ENCODE data around the gene ALDOC. TPM values are rescaled to one million over a fixed set of nuclear protein-coding genes. Genes with fewer than 3 reads are reported as not detected.
"Not testable (repeated sequence)": the region's sequence is repeated elsewhere in the genome, so short reads cannot be mapped to it uniquely, and the experiment has no call there.

ALDOC gene
- total RNA-seq, 1 donor from 2014 or later: 38.6 TPM

- Mint-ChIP-seq H3K4me1 (peaks cover 5% of the 10 kb centered on the region), H3K9me3 (no peaks in the 10 kb centered on the region), H3K27me3 (ENCODE audit: insufficient read depth, low read depth) (peaks cover 5% of the 10 kb centered on the region), H3K4me3 (no peak overlapping the region), H3K27ac (peak overlapping the region; percentile 19), H3K36me3 (peaks cover 24% of the 10 kb centered on the region)
- DNase-seq (ENCODE audit: low spot score): peak; percentile 74
- peaks cover 16% of the 10 kb centered on the region for H3F3A ChIP-seq (ENCODE audit: low read depth)
- no peaks in the 10 kb centered on the region for H4K20me1 ChIP-seq (ENCODE audit: low read depth)
- H3K27me3 ChIP-seq: no peaks in the 10 kb centered on the region
- H3K36me3 ChIP-seq: peaks cover 19% of the 10 kb centered on the region
- no peak for TF ChIP-seq EZH2 (IDR thresholded peaks at IDR 0.05)
- peak; percentile 77 for TF ChIP-seq CTCF (IDR thresholded peaks at IDR 0.05)
- H3K27ac ChIP-seq: no peak overlapping the region
- H3K9me3 ChIP-seq (ENCODE audit: low read depth): no peaks in the 10 kb centered on the region
- no peak overlapping the region for H3K4me2 ChIP-seq
- no peak overlapping the region for H3K4me3 ChIP-seq
- H3K79me2 ChIP-seq (ENCODE audit: low read depth): no peaks in the 10 kb centered on the region
- no peaks in the 10 kb centered on the region for H3K4me1 ChIP-seq
- H2AFZ ChIP-seq (replicated peaks): no peak overlapping the region
- H3K9ac ChIP-seq: no peak overlapping the region
These were observed 36.5 kb upstream of the ALDOC start for GRCh38 chr17:28612936-28613872.

GRCh38 chr17:28612531-28612930 is 35.8 kb upstream of the ALDOC start:
- Histone ChIP-seq H3K4me3 (no peak overlapping the region), H3K36me3 (peaks cover 14% of the 10 kb centered on the region), H3K4me1 (no peaks in the 10 kb centered on the region), H3K9ac (no peak overlapping the region), H4K20me1 (ENCODE audit: low read depth) (no peaks in the 10 kb centered on the region), H3K4me2 (no peak overlapping the region), H2AFZ (replicated peaks) (no peak overlapping the region), H3K79me2 (ENCODE audit: low read depth) (no peaks in the 10 kb centered on the region), H3K27me3 (no peaks in the 10 kb centered on the region), H3K27ac (no peak overlapping the region), H3K9me3 (ENCODE audit: low read depth) (no peaks in the 10 kb centered on the region), H3F3A (ENCODE audit: low read depth) (peaks cover 16% of the 10 kb centered on the region)
- no peaks in the 10 kb centered on the region for H3K9me3 Mint-ChIP-seq
- H3K27ac Mint-ChIP-seq: peak overlapping the region; percentile 15
- TF ChIP-seq CTCF (IDR thresholded peaks at IDR 0.05) (no peak), EZH2 (IDR thresholded peaks at IDR 0.05) (no peak), EZH2phosphoT487 (IDR thresholded peaks at IDR 0.05) (no peak)
- DNase-seq (ENCODE audit: low spot score): no peak
- H3K36me3 Mint-ChIP-seq: peaks cover 24% of the 10 kb centered on the region
- no peak overlapping the region for H3K4me3 Mint-ChIP-seq
- peaks cover 5% of the 10 kb centered on the region for H3K27me3 Mint-ChIP-seq (ENCODE audit: insufficient read depth, low read depth)
- H3K4me1 Mint-ChIP-seq: peaks cover 5% of the 10 kb centered on the region

- no peak overlapping the region for H3K27ac ChIP-seq
- H4K20me1 ChIP-seq (ENCODE audit: low read depth): no peaks in the 10 kb centered on the region
- no peaks in the 10 kb centered on the region for H3K9me3 ChIP-seq (ENCODE audit: low read depth)
- no peak overlapping the region for H3K9ac ChIP-seq
- H3F3A ChIP-seq (ENCODE audit: low read depth): peaks cover 16% of the 10 kb centered on the region
- peaks cover 7% of the 10 kb centered on the region for H3K36me3 ChIP-seq
- H3K27me3 ChIP-seq: no peaks in the 10 kb centered on the region
- no peak overlapping the region for H3K4me3 ChIP-seq
- Mint-ChIP-seq H3K4me1 (peaks cover 5% of the 10 kb centered on the region), H3K36me3 (peaks cover 19% of the 10 kb centered on the region), H3K9me3 (no peaks in the 10 kb centered on the region), H3K4me3 (no peak overlapping the region), H3K27me3 (ENCODE audit: insufficient read depth, low read depth) (peaks cover 5% of the 10 kb centered on the region), H3K27ac (no peak overlapping the region)
- H2AFZ ChIP-seq (replicated peaks): no peak overlapping the region
- no peak for DNase-seq (ENCODE audit: low spot score)
- H3K79me2 ChIP-seq (ENCODE audit: low read depth): no peaks in the 10 kb centered on the region
- no peaks in the 10 kb centered on the region for H3K4me1 ChIP-seq
- TF ChIP-seq EZH2 (IDR thresholded peaks at IDR 0.05) (no peak), EZH2phosphoT487 (IDR thresholded peaks at IDR 0.05) (no peak), CTCF (IDR thresholded peaks at IDR 0.05) (no peak)
- no peak overlapping the region for H3K4me2 ChIP-seq
These were observed 33.7 kb upstream of the ALDOC start for GRCh38 chr17:28610376-28610775.

- not testable (repeated sequence) for DNase-seq (ENCODE audit: low spot score); H3K36me3 Mint-ChIP-seq; H2AFZ ChIP-seq (replicated peaks); H4K20me1 ChIP-seq (ENCODE audit: low read depth); H3K9ac ChIP-seq; H3K36me3 ChIP-seq; H3K9me3 ChIP-seq (ENCODE audit: low read depth); H3K9me3 Mint-ChIP-seq; H3K4me2 ChIP-seq; H3K27ac Mint-ChIP-seq; H3K79me2 ChIP-seq (ENCODE audit: low read depth); H3K27ac ChIP-seq; H3K27me3 Mint-ChIP-seq (ENCODE audit: insufficient read depth, low read depth); H3K4me3 ChIP-seq; H3K4me3 Mint-ChIP-seq
- Histone ChIP-seq H3F3A (ENCODE audit: low read depth) (peaks cover 27% of the 10 kb centered on the region), H3K4me1 (peaks cover 13% of the 10 kb centered on the region), H3K27me3 (peaks cover 11% of the 10 kb centered on the region)
- peaks cover 20% of the 10 kb centered on the region for H3K4me1 Mint-ChIP-seq
These were observed 27.3 kb upstream of the ALDOC start for GRCh38 chr17:28604031-28604430.
